HL-60 (cell line): Measurements from ENCODE around the gene PPP3CB.

Experiments
- DNase-seq, 2 experiments: peaks; one replicate each; pipeline ENCODE4 v3.0.0-alpha.2; 2010 to 2020; ENCODE audit warnings: low read depth in 1 of 2, low spot score in 1 of 2
- H3K27ac ChIP-seq: fragments of 250-450 bp; sonication (Bioruptor Pico); replicated peaks from 2 replicates; pipeline ENCODE4 v1.5.1; 2020; ENCODE audit warnings: mild to moderate bottlenecking, moderate library complexity
- H3K27me3 ChIP-seq: fragments of 250-450 bp; sonication (Bioruptor Pico); 2 replicates; pipeline ENCODE4 v1.5.1; 2021; ENCODE audit warnings: mild to moderate bottlenecking, moderate library complexity; ENCODE audit not compliant: insufficient read depth, poor library complexity, severe bottlenecking
- H3K4me3 ChIP-seq: replicated peaks from 2 replicates; pipeline ENCODE4 v1.5.1; 2011; ENCODE audit warnings: mild to moderate bottlenecking, control low read depth, low read length; ENCODE audit not compliant: insufficient read depth
- GABPA ChIP-seq: IDR thresholded peaks from 2 replicates; pipeline ENCODE4 v1.6.1; 2012; ENCODE audit warnings: low read depth
- POLR2AphosphoS5 ChIP-seq: IDR thresholded peaks from 2 replicates; pipeline ENCODE4 v1.6.1; 2012; ENCODE audit warnings: low read depth
- SPI1 ChIP-seq: IDR thresholded peaks from 2 replicates; pipeline ENCODE4 v1.6.1; 2012; ENCODE audit warnings: low read depth, mild to moderate bottlenecking, borderline replicate concordance
- TF ChIP-seq, protein P1 (sequence below): IDR thresholded peaks from 2 replicates; pipeline ENCODE4 v1.6.1; 2012; ENCODE audit warnings: low read depth; ENCODE audit not compliant: insufficient replicate concordance
- TF ChIP-seq, protein P2 (sequence below): IDR thresholded peaks from one replicate; pipeline ENCODE4 v1.5.1; 2011; ENCODE audit warnings: low read length, control low read depth, inconsistent platforms; ENCODE audit not compliant: insufficient read depth

Gene PPP3CB

DNA sequence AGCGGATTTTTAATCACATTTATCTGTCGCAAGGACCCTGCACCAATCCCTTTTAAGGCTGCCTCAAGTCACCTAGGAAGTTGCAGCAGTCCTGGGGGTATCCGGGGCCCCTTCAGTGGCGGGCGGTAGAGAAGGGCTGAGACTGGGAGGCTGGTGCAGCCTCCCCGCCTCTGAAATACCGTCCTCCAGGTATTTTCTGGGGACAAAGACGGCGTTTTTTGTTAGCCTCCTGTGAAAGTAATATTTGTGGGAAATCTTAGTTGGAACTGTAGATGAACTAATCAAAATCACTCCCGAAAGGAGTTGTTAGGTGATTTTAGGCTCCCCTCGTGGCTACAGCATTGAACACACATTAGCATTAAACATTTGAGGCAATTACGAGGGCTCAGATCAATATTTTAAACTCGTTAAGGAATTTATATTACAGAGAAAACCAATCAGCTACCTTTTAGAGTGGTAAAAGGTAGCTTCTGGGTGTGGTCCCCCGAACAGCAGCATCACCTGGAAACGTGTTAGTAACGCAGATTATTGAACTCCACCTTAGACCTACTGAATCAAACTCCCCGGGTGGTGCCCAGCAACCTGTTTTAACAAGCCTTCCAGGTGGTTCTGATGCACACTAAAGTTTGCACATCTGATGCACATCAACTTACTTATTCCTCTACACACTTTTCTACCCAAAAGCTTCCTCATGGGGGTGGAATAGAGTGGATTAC is 81.4 kb downstream of the PPP3CB start:
- H3K27ac ChIP-seq, result peak overlapping the region; percentile 82
- peak overlapping the region; percentile 99 for H3K4me3 ChIP-seq
- H3K27me3 ChIP-seq, result no peaks in the 10 kb centered on the region
- TF ChIP-seq, protein P1, sequence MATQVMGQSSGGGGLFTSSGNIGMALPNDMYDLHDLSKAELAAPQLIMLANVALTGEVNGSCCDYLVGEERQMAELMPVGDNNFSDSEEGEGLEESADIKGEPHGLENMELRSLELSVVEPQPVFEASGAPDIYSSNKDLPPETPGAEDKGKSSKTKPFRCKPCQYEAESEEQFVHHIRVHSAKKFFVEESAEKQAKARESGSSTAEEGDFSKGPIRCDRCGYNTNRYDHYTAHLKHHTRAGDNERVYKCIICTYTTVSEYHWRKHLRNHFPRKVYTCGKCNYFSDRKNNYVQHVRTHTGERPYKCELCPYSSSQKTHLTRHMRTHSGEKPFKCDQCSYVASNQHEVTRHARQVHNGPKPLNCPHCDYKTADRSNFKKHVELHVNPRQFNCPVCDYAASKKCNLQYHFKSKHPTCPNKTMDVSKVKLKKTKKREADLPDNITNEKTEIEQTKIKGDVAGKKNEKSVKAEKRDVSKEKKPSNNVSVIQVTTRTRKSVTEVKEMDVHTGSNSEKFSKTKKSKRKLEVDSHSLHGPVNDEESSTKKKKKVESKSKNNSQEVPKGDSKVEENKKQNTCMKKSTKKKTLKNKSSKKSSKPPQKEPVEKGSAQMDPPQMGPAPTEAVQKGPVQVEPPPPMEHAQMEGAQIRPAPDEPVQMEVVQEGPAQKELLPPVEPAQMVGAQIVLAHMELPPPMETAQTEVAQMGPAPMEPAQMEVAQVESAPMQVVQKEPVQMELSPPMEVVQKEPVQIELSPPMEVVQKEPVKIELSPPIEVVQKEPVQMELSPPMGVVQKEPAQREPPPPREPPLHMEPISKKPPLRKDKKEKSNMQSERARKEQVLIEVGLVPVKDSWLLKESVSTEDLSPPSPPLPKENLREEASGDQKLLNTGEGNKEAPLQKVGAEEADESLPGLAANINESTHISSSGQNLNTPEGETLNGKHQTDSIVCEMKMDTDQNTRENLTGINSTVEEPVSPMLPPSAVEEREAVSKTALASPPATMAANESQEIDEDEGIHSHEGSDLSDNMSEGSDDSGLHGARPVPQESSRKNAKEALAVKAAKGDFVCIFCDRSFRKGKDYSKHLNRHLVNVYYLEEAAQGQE, result no peak
- no peak for TF ChIP-seq GABPA
- TF ChIP-seq, protein P2, sequence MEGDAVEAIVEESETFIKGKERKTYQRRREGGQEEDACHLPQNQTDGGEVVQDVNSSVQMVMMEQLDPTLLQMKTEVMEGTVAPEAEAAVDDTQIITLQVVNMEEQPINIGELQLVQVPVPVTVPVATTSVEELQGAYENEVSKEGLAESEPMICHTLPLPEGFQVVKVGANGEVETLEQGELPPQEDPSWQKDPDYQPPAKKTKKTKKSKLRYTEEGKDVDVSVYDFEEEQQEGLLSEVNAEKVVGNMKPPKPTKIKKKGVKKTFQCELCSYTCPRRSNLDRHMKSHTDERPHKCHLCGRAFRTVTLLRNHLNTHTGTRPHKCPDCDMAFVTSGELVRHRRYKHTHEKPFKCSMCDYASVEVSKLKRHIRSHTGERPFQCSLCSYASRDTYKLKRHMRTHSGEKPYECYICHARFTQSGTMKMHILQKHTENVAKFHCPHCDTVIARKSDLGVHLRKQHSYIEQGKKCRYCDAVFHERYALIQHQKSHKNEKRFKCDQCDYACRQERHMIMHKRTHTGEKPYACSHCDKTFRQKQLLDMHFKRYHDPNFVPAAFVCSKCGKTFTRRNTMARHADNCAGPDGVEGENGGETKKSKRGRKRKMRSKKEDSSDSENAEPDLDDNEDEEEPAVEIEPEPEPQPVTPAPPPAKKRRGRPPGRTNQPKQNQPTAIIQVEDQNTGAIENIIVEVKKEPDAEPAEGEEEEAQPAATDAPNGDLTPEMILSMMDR, result no peak
- TF ChIP-seq POLR2AphosphoS5, result no peak
- TF ChIP-seq SPI1, result no peak
- no peak for DNase-seq

DNA sequence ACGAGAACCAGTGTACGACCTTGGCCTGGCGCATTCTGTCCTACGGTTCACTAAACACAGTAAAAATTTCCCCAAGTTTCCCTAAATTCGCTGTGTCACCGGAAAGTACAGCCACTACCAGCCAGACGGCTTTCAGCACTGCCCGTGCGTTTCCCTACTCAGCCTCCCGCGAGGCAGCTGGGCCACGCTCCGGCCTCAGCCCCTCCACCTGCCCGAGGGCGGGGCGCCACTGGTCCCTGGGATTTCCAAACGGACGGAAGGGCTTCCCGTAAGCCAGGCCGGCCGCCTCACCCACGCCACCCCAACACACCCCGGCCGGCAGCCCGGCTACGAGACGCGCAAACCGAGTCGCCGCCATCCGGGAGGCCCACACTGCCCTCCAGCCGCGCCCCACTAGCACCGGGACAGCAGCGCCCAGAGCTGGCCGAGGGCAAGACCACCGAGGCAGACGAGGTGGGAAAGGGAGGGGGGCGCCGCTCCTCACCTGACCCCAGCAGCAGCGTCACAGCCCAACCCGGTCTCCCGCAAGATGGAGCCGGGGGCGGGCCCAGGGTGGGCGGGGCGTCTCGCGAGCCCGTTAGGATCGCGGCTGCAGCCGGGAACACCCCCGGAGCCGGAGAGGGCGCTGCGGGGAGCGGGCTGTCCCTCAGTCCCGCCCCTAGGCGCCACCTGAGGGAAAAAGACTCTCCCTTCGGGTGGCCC is 82.1 kb downstream of the PPP3CB start, which contains the start of gene ANXA7:
Gene ANXA7 (minus strand): TSS at position 531 of the 702 bp plus-strand sequence. CDS start 13,202 bp downstream, outside the sequence.
- TF ChIP-seq, protein P2, result no peak
- TF ChIP-seq SPI1 (no peak), GABPA (no peak), POLR2AphosphoS5 (peak; percentile 60; the same call in 1 of the 2 replicates)
- TF ChIP-seq, protein P1, result peak; percentile 46
- peak within 1 kb of the TSS; percentile 82 for H3K27ac ChIP-seq
- H3K27me3 ChIP-seq, result no peaks in the 10 kb centered on the region
- peak; percentile 63 to 90 for DNase-seq
- H3K4me3 ChIP-seq, result peak within 1 kb of the TSS; percentile 99

DNA sequence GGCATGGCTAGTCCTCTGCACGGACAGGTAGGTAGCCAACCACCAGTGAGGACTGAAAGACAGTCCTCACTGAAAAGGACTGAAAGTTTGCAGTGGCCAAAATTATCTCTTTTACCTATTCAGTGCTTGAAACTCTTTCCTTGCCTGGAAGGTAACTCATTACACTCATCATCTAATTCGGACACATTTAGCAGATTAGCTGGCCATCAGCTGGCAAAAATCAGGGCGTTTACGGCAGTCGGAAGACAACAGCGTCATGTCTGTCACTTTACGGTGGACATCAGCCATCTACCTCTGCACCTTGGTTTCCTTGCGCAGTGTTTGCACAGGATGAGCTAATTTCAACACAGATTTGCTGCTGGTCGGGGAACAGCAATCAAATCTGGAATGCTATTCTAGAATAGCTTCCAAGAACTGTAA is 82.7 kb downstream of the PPP3CB start:
- peak overlapping the region; percentile 99 for H3K4me3 ChIP-seq
- peak overlapping the region; percentile 82 for H3K27ac ChIP-seq
- 0 out of 2 replicates have a peak, but pooled peaks have one; percentile 6 for TF ChIP-seq POLR2AphosphoS5
- no peak for TF ChIP-seq SPI1
- peak; percentile 54 to 61 for DNase-seq
- H3K27me3 ChIP-seq, result no peaks in the 10 kb centered on the region

DNA sequence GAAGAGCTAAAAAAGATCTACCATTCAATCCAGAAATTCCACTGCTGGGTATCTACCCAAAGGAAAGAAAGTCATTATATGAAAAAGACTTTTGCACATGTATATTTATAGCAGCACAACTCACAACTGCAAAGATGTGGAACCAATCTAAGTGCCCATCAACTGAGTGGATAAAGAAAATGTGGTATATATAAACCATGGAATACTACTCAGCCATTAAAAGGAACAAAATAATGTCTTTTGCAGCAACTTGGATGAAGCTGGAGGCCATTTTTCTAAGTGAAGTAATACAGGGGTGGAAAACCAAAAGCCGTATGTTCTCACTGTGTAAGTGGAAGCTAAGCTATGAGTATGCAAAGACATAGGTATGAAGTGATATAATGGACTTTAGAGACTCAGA is 84.9 kb downstream of the PPP3CB start:
- TF ChIP-seq, protein P2, result no peak
- TF ChIP-seq POLR2AphosphoS5, result no peak
- TF ChIP-seq GABPA, result no peak
- TF ChIP-seq, protein P1, result no peak
- TF ChIP-seq SPI1, result no peak
- no peak overlapping the region for H3K27ac ChIP-seq
- no peak for DNase-seq
- H3K4me3 ChIP-seq, result no peak overlapping the region
- H3K27me3 ChIP-seq, result no peaks in the 10 kb centered on the region
